H9 (cell line): Measurements from ENCODE around the gene SFXN5. TPM values are rescaled to one million over a fixed set of nuclear protein-coding genes. Genes with fewer than 3 reads are reported as not detected.

ENCODE experiments used
- DNase-seq: peaks from one replicate; pipeline ENCODE4 v3.0.0-alpha.2; 2017
- H2AFZ ChIP-seq: one replicate; pipeline ENCODE4 v1.6.1; 2013; ENCODE audit warnings: mild to moderate bottlenecking, low read length, control low read depth, moderate library complexity
- H2AK5ac ChIP-seq: 2 replicates; pipeline ENCODE4 v1.6.1; 2013; ENCODE audit warnings: low read length, control low read depth, mixed read lengths; ENCODE audit not compliant: insufficient read length
- H2BK120ac ChIP-seq: one replicate; pipeline ENCODE4 v1.6.1; 2013; ENCODE audit warnings: low read depth, mild to moderate bottlenecking, low read length, control low read depth, inconsistent platforms; ENCODE audit not compliant: poor library complexity, severe bottlenecking
- H2BK12ac ChIP-seq: 2 replicates; pipeline ENCODE4 v1.6.1; 2013; ENCODE audit warnings: low read length, control low read depth, mixed read lengths, low read depth; ENCODE audit not compliant: insufficient read length
- H2BK15ac ChIP-seq: 2 replicates; pipeline ENCODE4 v1.6.1; 2013; ENCODE audit warnings: low read depth, low read length, control low read depth
- H2BK20ac ChIP-seq: one replicate; pipeline ENCODE4 v1.6.1; 2013; ENCODE audit warnings: low read depth, mild to moderate bottlenecking, low read length, control low read depth, inconsistent platforms; ENCODE audit not compliant: poor library complexity, severe bottlenecking
- H2BK5ac ChIP-seq: 2 replicates; pipeline ENCODE4 v1.6.1; 2013; ENCODE audit warnings: low read length, control low read depth, mixed read lengths; ENCODE audit not compliant: insufficient read length
- H3K14ac ChIP-seq: 2 replicates; pipeline ENCODE4 v1.6.1; 2013; ENCODE audit warnings: low read length, control low read depth; ENCODE audit not compliant: insufficient read depth
- H3K18ac ChIP-seq: 2 replicates; pipeline ENCODE4 v1.6.1; 2013; ENCODE audit warnings: low read depth, mild to moderate bottlenecking, mixed read lengths, low read length, control low read depth; ENCODE audit not compliant: insufficient read length
- H3K23ac ChIP-seq: 2 replicates; pipeline ENCODE4 v1.6.1; 2013; ENCODE audit warnings: low read length, control low read depth, mixed read lengths, low read depth; ENCODE audit not compliant: insufficient read length
- H3K23me2 ChIP-seq: 2 replicates; pipeline ENCODE4 v1.6.1; 2013; ENCODE audit warnings: low read depth, mild to moderate bottlenecking, mixed read lengths, low read length, control low read depth; ENCODE audit not compliant: insufficient read length, poor library complexity, severe bottlenecking
- H3K27ac ChIP-seq: 2 replicates; pipeline ENCODE4 v1.5.1; 2013; ENCODE audit warnings: low read length, control low read depth, mixed read lengths, low read depth; ENCODE audit not compliant: insufficient read length
- H3K27me3 ChIP-seq: 2 replicates; pipeline ENCODE4 v1.6.1; 2013; ENCODE audit warnings: low read length, control low read depth, inconsistent platforms; ENCODE audit not compliant: insufficient read depth
- H3K4ac ChIP-seq: 2 replicates; pipeline ENCODE4 v1.6.1; 2013; ENCODE audit warnings: low read depth, mild to moderate bottlenecking, control low read depth, inconsistent platforms, low read length, moderate library complexity
- H3K4me1 ChIP-seq: 2 replicates; pipeline ENCODE4 v1.6.1; 2013; ENCODE audit warnings: low read length, control low read depth, inconsistent platforms; ENCODE audit not compliant: insufficient read depth
- H3K4me2 ChIP-seq: 2 replicates; pipeline ENCODE4 v1.6.1; 2013; ENCODE audit warnings: low read length, control low read depth, mixed read lengths; ENCODE audit not compliant: insufficient read length, insufficient read depth
- H3K56ac ChIP-seq: 2 replicates; pipeline ENCODE4 v1.6.1; 2013; ENCODE audit warnings: low read depth, mild to moderate bottlenecking, mixed read lengths, low read length, control low read depth; ENCODE audit not compliant: insufficient read length
- H3K79me1 ChIP-seq: 2 replicates; pipeline ENCODE4 v1.6.1; 2013; ENCODE audit warnings: low read depth, mild to moderate bottlenecking, moderate library complexity, low read length, control low read depth, inconsistent platforms; ENCODE audit not compliant: insufficient read depth, poor library complexity, severe bottlenecking
- H3K79me2 ChIP-seq: 2 replicates; pipeline ENCODE4 v1.6.1; 2013; ENCODE audit warnings: low read length, control low read depth, inconsistent platforms; ENCODE audit not compliant: insufficient read depth
- H3K9ac ChIP-seq: 2 replicates; pipeline ENCODE4 v1.6.1; 2013; ENCODE audit warnings: low read length, control low read depth, mixed read lengths; ENCODE audit not compliant: insufficient read length; ENCODE audit errors: extremely low read depth
- H3K9me3 ChIP-seq: one replicate; pipeline ENCODE4 v1.6.1; 2013; ENCODE audit warnings: low read depth, low read length, inconsistent platforms; ENCODE audit not compliant: control insufficient read depth
- H3T11ph ChIP-seq: one replicate; pipeline ENCODE4 v1.6.1; 2013; ENCODE audit warnings: mild to moderate bottlenecking, low read length, control low read depth, inconsistent platforms
- H4K20me1 ChIP-seq: one replicate; pipeline ENCODE4 v1.6.1; 2013; ENCODE audit not compliant: control insufficient read depth, insufficient read length, insufficient read depth
- H4K5ac ChIP-seq: 2 replicates; pipeline ENCODE4 v1.6.1; 2013; ENCODE audit warnings: low read depth, mild to moderate bottlenecking, mixed read lengths, low read length, control low read depth; ENCODE audit not compliant: insufficient read length
- H4K8ac ChIP-seq: replicated peaks from 2 replicates; pipeline ENCODE4 v1.6.1; 2013; ENCODE audit warnings: low read length, control low read depth, mixed read lengths, low read depth; ENCODE audit not compliant: insufficient read length
- H4K91ac ChIP-seq: 2 replicates; pipeline ENCODE4 v1.6.1; 2013; ENCODE audit warnings: low read depth, mild to moderate bottlenecking, moderate library complexity, mixed read lengths, low read length, control low read depth; ENCODE audit not compliant: insufficient read length
- H3K27ac Mint-ChIP-seq, 3 experiments: 2 replicates in 2 of 3; 3 replicates in 1 of 3; pipeline ENCODE4 v1.8.0; 2020 to 2021; ENCODE audit warnings: mixed read lengths in 3 of 3, mild to moderate bottlenecking in 1 of 3, moderate library complexity in 1 of 3
- H3K27me3 Mint-ChIP-seq: 2 replicates; pipeline ENCODE4 v1.8.0; 2021; ENCODE audit warnings: low read depth, mild to moderate bottlenecking, moderate library complexity, mixed read lengths
- H3K36me3 Mint-ChIP-seq, 3 experiments: 2 replicates in 2 of 3; 3 replicates in 1 of 3; pipeline ENCODE4 v1.8.0; 2020 to 2021; ENCODE audit warnings: low read depth in 3 of 3, mixed read lengths in 3 of 3; ENCODE audit not compliant: insufficient read depth in 1 of 3
- H3K4me1 Mint-ChIP-seq, 2 experiments: 2 replicates each; pipeline ENCODE4 v1.8.0; 2020; ENCODE audit warnings: mixed read lengths in 2 of 2
- H3K4me3 Mint-ChIP-seq, 2 experiments: 2 replicates in 1 of 2; 3 replicates in 1 of 2; pipeline ENCODE4 v1.8.0; 2020 to 2021; ENCODE audit warnings: mild to moderate bottlenecking in 2 of 2, mixed read lengths in 2 of 2, moderate library complexity in 1 of 2
- H3K9me3 Mint-ChIP-seq, 2 experiments: 2 replicates in 1 of 2; 3 replicates in 1 of 2; pipeline ENCODE4 v1.8.0; 2020; ENCODE audit warnings: mild to moderate bottlenecking in 2 of 2, mixed read lengths in 2 of 2, moderate library complexity in 1 of 2
- CTCF ChIP-seq: fragments of 200-600 bp; sonication (generic); conservative IDR thresholded peaks from 3 replicates; pipeline ENCODE4 v1.8.0; 2021; ENCODE audit warnings: antibody characterized with exemption, mild to moderate bottlenecking
- WGBS: extraction: QIAGEN DNeasy Blood & Tissue Kit; methylation state at CpG from one replicate; pipeline ENCODE4 v1.1.7; 2013; ENCODE audit warnings: missing lambda C conversion rate, low lambda C conversion rate, mixed read lengths; ENCODE audit not compliant: insufficient read length; ENCODE audit errors: extremely low coverage; 5-methylcytosine and 5-hydroxymethylcytosine counted together
- total RNA-seq: library from RNA; stranded (reverse); gene quantifications from 2 replicates; pipeline ENCODE4 v1.2.1, GENCODE V29; 2021

The SFXN5 gene
- total RNA-seq, 1 experiment from 2014 or later: 30.9 TPM

GRCh38 chr2:73080321-73081131 is 9.0 kb upstream of the SFXN5 start:
- H3K23ac ChIP-seq: no peak overlapping the region
- no peaks in the 10 kb centered on the region for H3K9me3 ChIP-seq
- no peak for TF ChIP-seq CTCF
- no peak for DNase-seq
- Mint-ChIP-seq H3K9me3 (no peaks in the 10 kb centered on the region), H3K4me1 (peaks cover 9 to 14% of the 10 kb centered on the region in 2 experiments), H3K4me3 (no peak overlapping the region), H3K36me3 (peaks cover 5 to 11% (median 6%) of the 10 kb centered on the region in 3 experiments; a peak in 4 of 7 replicates), H3K27me3 (no peaks in the 10 kb centered on the region), H3K27ac (no peak overlapping the region)
- H3K9ac ChIP-seq: no peak overlapping the region
- H2BK12ac ChIP-seq: no peak overlapping the region
- H4K91ac ChIP-seq: no peak overlapping the region
- no peak overlapping the region for H4K8ac ChIP-seq
- H3K79me2 ChIP-seq: no peaks in the 10 kb centered on the region
- H3K4me2 ChIP-seq: no peak overlapping the region
- no peak overlapping the region for H4K5ac ChIP-seq
- no peak overlapping the region for H2BK15ac ChIP-seq
- H2BK20ac ChIP-seq: no peak overlapping the region
- no peak overlapping the region for H3K4ac ChIP-seq
- no peak overlapping the region for H2AK5ac ChIP-seq
- peaks cover 3% of the 10 kb centered on the region for H4K20me1 ChIP-seq
- no peak overlapping the region for H3K56ac ChIP-seq
- H3K18ac ChIP-seq: no peak overlapping the region
- H3K27ac ChIP-seq: no peak overlapping the region
- H3K4me1 ChIP-seq: no peaks in the 10 kb centered on the region
- H3K14ac ChIP-seq: no peak overlapping the region
- no peak overlapping the region for H2BK120ac ChIP-seq
- no peaks in the 10 kb centered on the region for H3K79me1 ChIP-seq
- no peak overlapping the region for H3T11ph ChIP-seq
- no peak overlapping the region for H2AFZ ChIP-seq
- no CpG with 5 or more reads among the region's 31 CpGs for whole genome bisulfite sequencing
- no peaks in the 10 kb centered on the region for H3K27me3 ChIP-seq
- no peaks in the 10 kb centered on the region for H3K23me2 ChIP-seq
- no peak overlapping the region for H2BK5ac ChIP-seq
